HK-2 (cell line): ENCODE results near the gene RAB25.
A peak's percentile ranks its signal among the peaks of the same experiment; 100 is the strongest.
"Not testable (repeated sequence)": the region's sequence is repeated elsewhere in the genome, so short reads cannot be mapped to it uniquely, and the experiment has no call there.

ENCODE experiments used
- DNase-seq: peaks from one replicate; pipeline ENCODE4 v3.0.0-alpha.2; 2018; ENCODE audit not compliant: unreplicated experiment

The RAB25 gene

DNA sequence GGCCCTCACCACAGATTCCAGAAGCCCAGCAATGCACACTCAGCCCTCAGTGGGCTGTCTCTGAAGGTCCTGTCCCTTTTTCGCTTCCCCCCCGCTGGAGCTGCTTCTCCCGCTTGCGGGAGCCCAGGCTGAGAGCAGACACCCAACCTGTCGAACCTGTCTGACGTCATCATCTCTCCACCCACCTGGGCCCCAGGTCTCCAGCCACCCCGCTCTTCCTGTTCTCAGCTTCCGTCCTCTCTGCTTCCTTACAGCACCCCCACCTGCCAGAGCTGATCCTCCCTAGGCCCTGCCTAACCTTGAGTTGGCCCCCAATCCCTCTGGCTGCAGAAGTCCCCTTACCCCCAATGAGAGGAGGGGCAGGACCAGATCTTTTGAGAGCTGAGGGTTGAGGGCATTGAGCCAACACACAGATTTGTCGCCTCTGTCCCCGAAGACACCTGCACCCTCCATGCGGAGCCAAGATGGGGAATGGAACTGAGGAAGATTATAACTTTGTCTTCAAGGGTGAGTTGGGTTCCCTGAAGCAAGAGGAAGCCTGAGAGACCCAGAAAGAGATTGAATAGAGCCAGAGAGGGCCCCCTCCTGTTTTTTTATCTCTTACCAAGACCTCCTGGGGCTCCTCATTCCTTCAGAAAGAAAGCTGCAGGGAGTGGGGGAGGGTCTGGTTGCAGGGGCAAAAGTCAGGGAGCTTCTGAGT is at the start of gene RAB25:
TSS of gene RAB25 (plus strand) at position 224 of the 700 bp plus-strand sequence. CDS start at position 465, 241 bp downstream.
- no peak for DNase-seq

DNA sequence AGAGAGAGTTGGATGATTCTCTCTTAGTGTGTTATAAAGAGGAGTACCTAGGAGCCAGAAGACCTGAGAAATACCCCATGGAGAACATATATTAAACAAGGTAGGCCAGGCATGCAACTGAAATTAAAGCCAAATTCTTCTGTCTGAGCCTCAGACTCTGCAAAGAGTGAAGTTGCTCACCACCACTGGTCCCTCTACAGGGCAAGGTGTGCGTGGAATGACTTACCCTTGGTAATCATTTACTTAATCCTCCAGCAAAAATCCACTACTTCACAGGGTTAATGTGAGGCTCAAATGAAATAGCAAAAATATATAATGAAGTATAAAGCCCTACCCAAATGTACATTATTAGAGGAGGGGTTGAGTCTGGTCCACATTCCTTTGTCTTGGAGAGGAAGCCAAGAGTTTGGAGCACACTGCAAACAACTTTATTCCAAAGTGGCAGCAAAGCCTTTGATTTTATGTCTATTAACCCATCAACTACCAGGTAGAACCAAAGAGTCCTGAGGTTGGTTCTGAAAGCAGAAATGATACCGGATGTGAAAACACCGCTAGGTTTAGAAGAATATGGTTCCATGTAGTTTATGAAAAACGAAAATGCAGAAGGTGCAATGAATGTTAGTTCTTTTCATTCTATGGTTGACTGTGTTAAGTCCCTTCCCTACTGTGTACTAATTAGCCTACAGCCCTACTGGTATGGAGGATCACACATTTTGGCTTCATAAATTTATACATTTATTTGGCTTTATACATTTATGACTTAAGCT is 48.7 kb upstream of the RAB25 start:
- no peak for DNase-seq

DNA sequence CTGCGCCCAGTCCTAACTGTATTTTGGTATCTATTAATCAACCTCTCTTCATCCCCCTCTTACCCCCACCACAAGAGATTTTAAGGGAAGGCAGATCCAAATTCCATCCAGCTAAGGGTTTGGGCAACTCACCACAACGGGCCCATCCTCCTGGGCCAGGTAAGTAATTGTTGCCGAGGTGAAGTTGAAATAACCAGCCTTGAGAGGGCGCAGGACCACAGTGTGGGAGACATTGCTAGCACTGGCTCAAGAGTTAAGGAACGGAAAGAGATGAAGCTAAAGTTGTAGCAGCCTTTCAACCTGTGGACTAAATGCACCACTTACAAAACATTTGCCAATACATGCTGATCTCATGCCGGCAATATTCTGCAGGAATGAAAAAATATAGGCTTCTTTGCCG is 46.1 kb upstream of the RAB25 start:
- no peak for DNase-seq

DNA sequence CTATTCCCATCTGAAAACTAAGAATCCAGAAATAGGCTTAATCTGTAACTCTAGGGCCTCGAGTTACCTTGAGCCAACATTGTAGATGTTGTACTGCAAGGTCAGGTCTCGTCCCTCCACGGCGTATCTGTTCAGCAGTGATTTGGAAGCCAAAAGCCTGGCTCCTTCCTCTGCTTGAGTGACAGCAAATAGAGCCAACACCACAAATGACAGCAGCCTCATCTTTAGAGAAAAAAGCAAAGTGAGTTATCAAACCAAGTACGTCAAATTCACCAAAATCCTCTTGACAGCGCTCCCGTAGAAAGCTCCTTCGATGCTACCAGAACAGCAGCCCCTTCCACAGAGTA is 41.0 kb upstream of the RAB25 start:
- no peak for DNase-seq

DNA sequence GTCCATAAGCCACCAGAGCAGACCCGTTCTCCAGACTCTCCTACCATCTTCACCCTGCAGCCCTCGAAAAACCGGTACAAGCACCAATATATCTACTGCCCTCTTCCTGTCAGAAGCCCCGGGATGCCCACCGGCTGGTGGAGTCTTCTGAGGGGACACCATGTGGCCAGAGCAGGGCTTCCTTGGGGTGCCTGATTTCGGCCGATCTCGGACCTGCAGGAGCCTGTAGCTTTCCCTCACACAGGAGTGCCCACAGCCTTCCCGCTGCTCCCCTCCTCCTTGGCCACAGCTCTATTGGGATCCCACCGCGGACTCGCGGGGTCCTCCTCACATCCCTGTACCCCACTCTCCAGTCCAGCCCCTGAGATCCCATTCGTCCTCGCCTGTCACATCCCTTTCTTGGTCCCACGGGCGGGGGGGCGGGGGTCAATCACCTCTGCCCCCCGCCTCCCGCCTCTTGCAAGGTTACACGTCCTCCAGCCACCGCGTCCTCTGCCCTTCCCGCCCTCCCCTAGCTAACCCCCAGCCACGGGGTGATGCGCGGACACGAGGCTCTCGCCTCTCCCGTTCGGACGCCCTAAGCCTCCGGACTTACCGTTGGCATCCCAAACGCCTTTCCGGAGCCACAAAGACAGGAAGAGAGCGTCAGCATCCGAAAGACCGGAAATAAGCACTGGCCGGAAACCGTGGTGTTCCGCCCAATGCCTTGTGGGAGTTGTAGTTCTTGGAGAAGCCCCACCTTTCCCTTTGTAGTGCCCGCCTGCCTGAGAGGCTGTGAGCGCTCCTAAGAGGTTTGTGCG is 40.5 kb upstream of the RAB25 start, which contains the start of gene SSR2:
TSS of gene SSR2 (minus strand) at position 659 of the 800 bp plus-strand sequence. CDS start 784 bp downstream, outside the sequence.
- peak; percentile 84 for DNase-seq

DNA sequence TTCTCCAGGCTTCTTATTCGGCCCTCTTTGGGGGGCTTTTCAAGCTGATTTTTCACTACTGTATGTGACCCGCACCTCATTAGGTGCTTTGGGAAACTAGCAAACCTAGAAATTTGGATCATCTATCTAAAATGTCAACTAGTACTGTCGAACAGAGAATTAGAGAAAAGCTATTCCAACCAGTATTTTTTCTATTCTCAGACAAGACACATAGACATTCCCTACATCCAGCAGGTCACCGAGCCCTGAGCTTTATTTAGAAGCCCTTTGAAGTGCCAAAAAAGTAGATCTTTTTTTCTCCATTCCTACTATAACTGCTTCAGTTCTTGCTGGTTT is 39.9 kb upstream of the RAB25 start:
- DNase-seq = no peak

DNA sequence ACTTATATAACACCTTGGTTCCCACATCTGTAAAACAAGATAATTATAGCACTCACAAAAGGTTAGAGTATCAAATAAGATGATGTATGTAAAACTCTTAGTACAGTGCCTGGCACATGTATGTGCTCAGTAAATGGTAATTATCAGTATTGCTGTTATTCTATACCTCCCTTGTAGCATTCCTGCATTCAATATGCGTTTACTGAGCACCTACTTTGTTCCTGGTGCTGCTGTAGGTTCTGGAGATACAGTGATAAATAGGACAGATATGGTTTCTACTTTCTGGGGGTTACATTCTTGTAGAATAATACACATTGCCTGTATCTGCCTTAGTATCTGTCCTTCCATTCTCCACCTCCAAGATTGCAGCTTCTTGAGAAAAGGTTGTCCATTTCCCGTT is 39.0 kb upstream of the RAB25 start:
- no peak for DNase-seq

DNA sequence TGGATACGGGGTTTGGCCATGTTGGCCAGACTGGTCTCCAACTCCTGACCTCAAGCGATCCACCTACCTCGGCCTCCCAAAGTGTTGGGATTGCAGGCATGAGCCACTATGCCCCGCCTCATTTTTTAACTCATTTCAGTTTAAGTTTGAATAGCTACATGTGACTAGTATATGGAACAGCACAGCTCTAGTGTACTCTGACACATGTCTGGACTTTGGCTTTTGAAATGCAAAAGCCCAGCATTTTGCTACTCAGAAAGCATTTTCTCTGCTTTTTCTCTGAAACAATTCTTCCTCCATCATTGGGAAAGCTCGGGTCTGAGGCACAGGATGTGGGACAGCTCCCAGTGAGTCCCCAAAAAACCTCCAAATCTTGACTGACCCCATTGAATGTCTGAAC is 36.2 kb upstream of the RAB25 start:
- DNase-seq = no peak

DNA sequence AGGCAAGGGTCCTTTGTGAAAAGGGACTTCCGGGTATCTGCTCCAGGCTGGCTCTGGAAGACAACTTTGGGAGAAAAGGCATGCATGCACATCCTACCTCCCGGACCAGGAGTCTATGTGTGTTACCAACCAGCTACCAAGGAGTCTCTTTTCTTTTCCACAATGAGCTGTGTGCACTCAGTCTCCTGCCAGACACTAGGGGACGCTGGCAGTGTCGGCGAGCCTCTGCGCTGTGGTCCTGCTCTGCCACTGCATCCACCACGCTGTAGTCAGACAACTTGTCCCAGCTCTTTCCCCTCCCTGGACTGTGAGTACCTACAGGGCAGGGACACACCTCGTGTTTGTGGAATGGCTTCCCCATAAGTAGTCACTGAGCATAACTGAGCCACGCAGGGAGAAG is 35.1 kb upstream of the RAB25 start:
- DNase-seq = no peak

DNA sequence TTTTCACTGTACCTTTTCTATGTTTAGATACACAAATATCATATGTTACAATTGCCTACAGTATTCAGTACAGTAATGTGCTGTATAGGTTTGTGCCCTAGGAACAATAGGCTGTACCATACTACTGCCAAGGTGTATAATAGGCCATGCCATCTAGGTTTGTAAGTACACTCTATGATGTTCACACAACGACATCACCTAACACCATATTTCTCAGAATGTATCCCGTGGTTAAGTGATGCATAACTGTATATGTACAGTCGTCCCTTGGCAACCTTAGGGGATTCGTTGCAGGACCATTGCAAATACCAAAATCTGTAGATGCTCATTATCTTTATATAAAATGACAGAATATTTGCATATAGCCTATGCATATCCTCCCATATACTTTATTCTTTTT is 34.4 kb upstream of the RAB25 start:
- no peak for DNase-seq

DNA sequence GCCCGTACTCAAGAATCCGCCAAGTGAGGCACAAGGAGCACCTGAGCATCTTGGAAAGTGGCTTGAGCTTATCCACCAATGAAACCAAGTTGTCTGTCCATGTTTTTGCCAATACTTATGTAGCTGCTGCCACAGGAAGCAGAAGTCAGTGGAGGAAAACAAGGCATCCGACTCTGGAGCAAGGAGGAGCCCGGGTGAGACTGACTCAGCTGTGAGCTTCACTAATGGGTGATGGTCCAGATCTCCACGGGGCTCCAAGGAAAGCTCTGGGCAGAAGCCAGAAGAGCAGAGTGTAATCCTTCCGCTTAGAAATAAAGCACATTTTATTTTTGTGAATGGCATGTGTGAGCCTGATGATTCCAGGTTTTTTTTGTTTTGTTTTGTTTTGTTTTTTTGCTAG is 27.9 kb upstream of the RAB25 start:
- DNase-seq = no peak

DNA sequence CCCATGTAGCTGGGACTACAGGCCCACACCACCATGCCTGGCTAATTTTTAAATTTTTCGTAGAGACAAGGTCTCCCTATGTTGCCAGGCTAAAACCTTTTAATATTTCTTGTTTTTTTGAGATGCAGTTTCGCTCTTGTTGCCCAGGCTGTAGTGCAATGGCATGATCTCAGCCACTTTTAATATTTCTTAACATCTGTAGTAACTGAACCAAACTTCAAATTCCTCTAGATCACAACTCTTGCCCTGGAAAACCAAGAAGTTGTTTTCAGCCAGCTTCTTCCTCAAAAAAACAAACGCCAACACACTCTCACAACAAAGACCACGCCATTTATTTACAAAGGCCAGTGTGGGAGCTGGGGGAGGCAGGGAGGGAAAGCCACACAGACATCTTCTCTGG is 26.0 kb upstream of the RAB25 start:
- DNase-seq = not testable (repeated sequence)

DNA sequence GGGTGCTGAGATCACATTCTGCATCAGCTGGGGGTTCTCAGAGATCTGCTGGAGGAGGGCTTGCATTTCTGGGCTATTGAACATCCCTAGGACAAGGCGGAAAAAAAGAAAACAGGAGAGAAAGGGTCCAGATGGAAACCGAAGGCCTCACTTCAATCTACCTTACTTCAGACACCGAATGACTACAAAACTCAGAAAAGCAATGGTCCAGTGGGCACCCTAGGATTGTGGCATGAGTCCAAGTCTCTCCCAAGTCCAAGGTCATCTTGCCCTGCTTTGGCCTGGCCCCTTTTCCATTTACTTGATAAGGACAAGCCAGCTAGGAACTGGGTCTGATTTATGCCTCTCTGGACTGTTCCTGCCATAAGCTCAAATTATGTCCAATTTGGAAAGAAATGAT is 18.1 kb upstream of the RAB25 start:
- DNase-seq = no peak

DNA sequence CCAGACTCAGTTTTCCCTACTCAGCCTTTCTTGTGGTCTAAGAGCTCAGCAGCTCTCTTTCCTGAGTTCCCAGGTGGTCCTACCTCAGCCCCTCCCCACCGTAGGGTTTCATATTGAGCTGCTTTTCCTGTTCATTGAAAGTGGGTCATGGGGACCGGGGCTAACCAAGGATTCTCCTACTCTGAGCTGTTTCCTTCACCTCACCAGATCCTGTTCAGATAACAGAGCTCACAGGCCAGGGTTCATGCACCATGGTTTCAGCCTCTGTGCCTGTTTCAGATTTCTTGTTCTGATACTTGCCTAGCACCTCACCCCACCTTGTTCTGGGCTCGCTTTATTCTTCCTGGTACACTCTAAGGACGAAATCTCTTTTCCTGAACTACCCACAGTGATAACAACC is 15.9 kb upstream of the RAB25 start:
- DNase-seq = no peak

DNA sequence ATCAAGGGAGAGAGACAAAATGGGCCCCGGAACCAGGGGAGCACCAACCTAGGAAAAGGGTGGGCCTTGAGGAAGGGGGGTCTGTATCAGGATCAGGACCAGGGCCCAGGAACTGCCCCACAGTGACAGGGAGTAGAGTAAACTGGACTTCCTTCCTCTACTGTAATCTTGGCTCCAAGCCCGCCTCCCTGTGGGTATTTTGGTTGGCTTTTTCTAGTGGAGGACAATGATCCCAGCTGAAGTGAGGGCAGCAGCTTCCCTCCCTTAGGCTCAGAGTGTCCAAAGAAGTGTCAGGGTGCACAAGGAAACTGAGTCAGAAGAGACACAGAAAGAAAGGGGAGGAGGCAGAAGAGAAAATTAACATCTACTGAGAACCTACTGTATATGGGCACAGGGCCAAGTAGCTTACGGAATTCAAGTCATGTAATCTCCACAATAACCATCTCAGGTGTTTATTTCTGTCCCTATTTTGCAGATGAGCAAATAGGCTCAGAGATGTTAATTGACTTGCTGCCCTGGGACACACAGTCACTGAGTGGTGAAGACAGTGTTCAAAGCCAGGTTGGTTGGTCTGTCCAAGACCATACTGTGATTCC is 12.2 kb upstream of the RAB25 start:
- DNase-seq = no peak

DNA sequence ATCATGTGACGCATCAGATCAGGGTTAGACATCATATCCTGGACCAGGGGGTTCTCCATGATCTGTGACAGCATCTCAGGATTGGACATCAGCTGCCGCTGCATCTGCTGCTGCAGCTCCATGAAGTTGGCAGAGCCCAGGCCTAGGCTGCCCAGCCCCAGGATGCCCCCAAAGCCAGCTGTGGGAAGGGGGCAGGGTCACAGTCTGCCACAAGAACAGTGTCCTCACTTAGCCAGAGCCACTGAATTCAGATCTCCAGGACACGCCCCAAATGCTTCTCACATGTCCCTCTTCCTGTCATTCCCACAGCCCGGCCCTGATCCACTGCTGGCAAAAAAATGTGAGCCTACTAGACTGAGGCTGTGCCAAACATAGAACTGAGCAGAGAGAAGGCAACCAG is 10.6 kb upstream of the RAB25 start:
- no peak for DNase-seq

DNA sequence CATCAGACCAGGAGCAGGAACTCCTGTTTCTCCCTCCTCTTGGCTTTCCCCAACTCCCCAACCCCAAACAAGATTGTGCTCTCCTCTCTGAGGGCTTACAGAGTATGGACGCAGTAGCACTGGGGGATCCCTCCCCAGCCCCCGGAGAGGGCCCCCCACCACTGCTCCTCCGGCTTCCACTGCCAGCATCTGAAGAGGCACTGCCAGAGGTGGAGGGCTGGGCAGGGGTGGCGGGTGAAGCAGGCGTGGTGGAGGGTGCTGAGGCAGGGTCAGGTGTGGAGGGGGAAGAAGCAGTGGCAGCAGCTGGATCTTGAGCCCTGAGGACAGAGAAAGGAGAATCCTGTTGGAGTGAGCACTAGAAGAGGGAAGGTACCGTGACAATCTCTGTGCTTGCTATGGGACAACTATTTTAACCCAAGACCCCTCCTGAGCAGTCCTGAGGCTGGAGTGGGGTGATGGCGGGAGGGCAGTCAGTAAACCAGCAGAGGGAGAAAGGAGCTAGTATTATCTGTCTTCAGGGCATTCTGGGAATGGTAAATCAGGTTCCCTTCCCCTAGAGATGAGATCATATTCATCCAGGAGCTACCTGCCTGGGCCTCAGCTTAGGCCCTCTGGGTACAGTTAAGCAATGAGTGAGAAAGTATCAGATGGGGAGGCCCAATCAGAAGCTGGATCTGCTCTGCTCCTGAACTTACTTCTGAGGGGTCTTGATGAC is 9.8 kb upstream of the RAB25 start:
- DNase-seq = no peak

DNA sequence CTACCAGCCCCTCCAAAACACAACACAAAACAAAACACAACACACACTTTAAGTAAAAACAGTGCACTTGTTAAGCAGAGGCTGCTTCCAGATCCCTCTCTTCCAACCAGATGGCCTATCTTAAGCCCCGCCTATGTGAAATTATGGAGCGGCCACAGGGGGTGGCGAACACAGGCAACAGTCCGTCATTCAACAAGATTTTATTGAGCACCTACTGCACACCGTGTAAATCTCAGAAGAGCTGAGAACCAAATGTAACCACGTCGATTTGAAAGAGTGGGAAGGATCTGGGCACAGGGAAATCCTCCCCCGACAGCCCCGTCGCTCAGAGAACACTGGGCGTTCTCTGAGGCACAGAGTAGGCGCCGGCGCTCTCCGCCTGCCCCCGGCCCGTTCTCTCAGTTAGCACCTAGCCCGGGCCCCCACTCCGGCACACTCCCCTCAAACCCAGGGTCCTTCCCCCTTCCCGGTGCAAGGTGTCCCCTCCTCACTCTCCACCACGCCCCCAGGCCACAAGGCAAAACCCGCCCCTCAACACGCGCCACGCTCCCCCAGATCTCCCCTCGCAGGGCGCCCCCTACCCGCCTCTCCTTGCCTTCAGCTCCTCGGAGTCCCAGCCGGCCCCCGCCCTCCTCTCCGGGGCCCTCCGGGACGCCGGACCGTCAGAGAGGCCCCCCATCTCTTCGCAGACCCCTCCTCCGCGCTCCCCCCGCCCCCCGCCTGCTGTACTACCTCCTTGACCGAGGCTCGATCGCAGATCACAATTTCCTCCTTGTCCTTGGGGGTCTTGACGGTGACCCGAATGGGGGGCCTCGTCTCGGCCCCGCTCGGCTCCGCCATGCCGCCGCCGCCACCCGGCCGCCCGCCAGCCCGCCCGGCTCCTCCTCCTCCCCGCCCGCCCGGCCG is 7.8 kb upstream of the RAB25 start:
- DNase-seq = peak; percentile 58

DNA sequence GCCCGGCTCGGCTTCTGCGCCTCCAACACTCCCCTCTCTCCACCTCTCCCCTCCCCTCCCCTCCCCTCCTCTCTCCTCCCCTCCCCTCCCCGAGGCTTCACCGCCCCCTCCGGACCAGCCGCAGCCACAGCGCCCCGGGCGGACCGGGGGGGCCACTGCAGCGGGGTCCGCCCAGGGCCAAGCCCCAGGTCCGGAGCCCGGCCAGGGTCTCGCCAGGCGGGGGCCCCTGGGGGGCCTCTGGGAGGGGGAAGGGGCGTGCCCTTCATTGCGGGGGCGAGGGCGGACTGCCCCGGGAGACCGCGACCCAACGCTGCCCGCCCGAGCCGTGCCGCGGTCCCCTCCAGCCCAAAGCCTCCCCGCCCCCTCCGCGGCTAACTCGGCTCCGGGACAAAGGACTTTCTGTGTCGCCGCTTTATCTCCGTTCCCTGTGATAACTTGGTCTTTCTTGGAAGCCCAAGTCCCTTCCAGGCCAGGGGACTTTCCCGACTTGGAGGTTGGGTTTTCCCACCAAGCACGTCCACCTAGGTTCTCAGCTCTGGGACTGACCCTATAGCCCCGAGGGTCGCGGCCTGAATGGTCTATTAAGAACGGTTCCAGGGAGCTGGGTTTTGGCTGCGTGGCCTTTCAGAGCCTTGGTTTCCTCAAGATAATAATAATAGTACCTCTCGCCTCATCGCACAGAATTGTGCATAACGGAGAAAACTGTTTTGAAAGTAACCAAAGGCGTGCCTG is 7.0 kb upstream of the RAB25 start, which contains the start of gene UBQLN4:
TSS of gene UBQLN4 (minus strand) at position 31 of the 732 bp plus-strand sequence. CDS start 97 bp downstream, outside the sequence.
- peak; percentile 88 for DNase-seq
